ENCODE measurements around the gene ETHE1.

Gene ETHE1

DNA sequence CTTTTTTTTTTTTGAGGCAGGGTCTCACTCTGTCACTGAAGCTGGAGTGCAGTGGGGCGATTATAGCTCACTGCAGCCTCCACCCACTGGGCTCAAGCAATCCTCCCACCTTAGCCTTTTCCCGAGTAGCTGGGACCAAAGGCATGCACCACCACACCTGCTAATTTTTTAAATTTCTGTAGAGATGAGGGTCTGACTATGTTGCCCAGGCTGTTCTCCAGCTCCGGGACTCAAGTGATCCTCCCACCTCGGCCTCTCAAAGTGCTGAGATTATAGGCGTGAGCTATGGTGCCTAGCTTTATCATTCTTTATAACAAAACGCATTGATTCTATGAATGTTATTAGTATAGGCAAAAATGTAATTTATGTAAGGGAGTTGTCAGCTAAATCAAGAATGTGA lies 43.7 kb downstream of the ETHE1 start:
- TF ChIP-seq, protein P1, sequence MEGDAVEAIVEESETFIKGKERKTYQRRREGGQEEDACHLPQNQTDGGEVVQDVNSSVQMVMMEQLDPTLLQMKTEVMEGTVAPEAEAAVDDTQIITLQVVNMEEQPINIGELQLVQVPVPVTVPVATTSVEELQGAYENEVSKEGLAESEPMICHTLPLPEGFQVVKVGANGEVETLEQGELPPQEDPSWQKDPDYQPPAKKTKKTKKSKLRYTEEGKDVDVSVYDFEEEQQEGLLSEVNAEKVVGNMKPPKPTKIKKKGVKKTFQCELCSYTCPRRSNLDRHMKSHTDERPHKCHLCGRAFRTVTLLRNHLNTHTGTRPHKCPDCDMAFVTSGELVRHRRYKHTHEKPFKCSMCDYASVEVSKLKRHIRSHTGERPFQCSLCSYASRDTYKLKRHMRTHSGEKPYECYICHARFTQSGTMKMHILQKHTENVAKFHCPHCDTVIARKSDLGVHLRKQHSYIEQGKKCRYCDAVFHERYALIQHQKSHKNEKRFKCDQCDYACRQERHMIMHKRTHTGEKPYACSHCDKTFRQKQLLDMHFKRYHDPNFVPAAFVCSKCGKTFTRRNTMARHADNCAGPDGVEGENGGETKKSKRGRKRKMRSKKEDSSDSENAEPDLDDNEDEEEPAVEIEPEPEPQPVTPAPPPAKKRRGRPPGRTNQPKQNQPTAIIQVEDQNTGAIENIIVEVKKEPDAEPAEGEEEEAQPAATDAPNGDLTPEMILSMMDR (IDR thresholded peaks at IDR 0.05; ENCODE audit: low read depth, low read length) = no peak
- H3K4me3 ChIP-seq (ENCODE audit: low read depth, low read length) = no peak overlapping the region

DNA sequence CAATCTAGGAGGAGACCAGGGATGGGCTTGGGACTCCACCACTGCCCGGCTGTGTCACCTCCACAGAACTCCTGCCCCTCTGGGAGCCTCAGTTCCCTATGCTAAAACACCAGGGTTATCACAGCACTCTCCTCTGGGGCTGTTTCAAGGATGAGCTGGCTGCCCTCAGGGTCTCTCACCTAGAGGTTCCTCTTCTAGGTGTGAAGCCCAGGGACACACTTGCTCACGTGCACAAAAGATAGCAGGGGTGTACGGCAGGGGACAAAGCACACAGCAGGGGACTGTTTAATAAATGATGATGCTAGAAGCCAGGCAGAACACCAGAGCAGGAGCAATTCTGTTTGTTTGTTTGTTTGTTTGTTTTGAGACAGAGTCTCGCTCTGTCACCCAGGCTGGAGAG lies 44.8 kb downstream of the ETHE1 start:
- H3K4me3 ChIP-seq (ENCODE audit: low read depth, low read length) = no peak overlapping the region
- TF ChIP-seq, protein P1 (IDR thresholded peaks at IDR 0.05; ENCODE audit: low read depth, low read length) = no peak

DNA sequence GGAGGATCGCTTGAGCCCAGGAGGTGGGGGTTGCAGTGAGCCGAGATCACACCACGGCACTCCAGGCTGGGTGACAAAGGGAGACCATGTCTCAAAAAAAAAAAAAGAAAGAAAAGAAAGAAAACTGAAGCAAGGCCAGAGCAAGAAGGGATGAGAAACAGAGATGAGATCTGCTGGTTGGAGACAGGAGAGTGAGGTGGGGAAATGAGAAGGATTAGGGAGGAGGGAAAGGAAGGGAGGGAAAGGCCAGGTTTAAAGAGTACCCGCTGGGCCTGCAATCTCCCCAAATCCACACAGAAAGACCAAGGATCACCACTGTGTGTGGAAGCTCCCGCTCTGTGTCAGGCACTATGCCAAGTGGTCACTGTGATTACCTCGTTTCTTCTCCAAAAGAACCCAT lies 45.3 kb downstream of the ETHE1 start:
- no peak overlapping the region for H3K4me3 ChIP-seq (ENCODE audit: low read depth, low read length)
- TF ChIP-seq, protein P1 (IDR thresholded peaks at IDR 0.05; ENCODE audit: low read depth, low read length) = no peak

DNA sequence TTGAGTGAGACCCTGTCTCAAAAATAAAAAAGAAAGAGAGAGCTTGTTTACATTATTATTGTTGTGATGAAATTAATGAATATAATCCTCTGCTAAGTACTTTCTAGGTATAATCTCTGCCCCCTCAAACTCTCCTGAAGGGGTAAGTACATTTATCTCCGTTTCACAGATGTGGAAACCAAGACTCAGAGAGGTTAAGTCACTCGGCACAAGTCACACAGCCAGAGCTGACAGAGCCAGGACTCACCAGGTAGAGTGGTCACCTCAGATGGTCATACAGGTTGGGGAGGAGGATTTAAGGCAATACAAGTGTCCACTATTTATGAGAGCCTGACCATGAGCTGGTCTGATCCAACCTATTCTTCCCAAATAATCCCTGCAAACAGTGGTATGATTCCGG lies 46.4 kb downstream of the ETHE1 start:
- TF ChIP-seq, protein P1 (IDR thresholded peaks at IDR 0.05; ENCODE audit: low read depth, low read length) = no peak
- H3K4me3 ChIP-seq (ENCODE audit: low read depth, low read length) = no peak overlapping the region

DNA sequence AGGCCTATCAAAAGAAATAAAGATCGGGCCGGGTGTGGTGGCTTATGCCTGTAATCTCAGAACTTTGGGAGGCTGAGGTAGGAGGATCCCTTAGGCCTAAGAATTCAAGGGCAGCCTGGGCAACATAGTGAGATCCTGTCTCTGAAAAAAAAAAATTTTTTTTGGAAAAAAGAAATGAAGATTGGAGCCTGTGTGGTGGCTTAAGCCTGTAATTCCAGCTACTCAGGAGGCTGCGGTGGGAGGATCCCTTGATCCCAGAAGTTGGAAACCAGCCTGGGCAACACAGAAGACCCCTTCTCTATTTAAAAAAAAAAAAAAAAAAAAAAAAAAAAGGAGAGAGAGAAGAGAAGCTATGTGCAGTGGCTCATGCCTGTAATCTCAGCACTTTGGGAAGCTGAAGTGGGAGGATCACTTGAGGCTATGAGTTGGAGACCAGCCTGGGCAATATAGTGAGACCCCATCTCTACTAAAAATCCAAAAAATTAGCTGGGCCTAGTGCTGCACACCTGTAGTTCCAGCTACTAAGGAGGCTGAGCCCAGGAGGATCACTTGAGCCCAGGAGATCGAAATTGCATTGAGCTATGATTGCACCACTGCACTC lies 46.9 kb downstream of the ETHE1 start:
- no peak overlapping the region for H3K4me3 ChIP-seq (ENCODE audit: low read depth, low read length)
- TF ChIP-seq, protein P1 (IDR thresholded peaks at IDR 0.05; ENCODE audit: low read depth, low read length) = no peak

DNA sequence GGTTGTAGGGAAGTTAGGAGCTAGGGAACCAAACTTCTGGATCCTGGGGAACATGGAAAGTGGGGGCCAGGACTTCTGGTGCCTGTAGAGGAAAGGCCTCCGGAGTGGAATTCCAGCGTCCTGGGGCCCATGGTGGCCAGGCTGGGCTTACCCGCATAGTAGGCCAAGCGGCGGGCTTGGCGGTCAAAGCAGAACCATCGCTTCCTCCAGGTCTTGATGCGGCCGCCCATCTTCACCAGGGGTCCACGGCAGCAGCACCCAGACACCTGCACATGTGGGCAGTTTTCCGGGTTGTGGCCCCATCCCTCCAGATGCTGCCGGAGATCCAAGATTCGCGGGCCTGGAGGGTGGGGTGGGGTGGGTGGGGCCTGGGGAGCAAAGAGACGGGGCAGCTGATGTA lies 47.8 kb downstream of the ETHE1 start:
- H3K4me3 ChIP-seq (ENCODE audit: low read depth, low read length) = no peak overlapping the region
- TF ChIP-seq, protein P1 (IDR thresholded peaks at IDR 0.05; ENCODE audit: low read depth, low read length) = no peak

DNA sequence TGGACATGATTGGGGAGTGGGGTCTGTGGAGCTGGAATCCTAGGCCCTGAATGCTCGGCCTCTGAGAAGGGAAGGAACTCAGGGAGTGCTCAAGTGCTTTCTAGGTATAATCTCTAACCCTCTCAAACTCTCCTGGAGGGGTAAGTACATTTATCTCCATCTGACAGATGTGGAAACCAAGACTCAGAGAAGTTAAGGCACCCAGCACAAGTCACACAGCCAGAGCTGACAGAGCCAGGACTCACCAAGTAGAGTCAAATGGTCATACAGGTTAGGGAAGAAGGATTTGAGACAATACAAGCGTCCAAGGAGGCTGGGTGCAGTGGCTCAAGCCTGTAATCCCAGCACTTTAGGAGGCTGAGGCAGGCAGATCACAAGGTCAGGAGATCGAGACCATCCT lies 48.7 kb downstream of the ETHE1 start:
- H3K4me3 ChIP-seq (ENCODE audit: low read depth, low read length) = no peak overlapping the region
- TF ChIP-seq, protein P1 (IDR thresholded peaks at IDR 0.05; ENCODE audit: low read depth, low read length) = no peak

Measured in WI38 (cell line).